Mesothelial cell of epicardium (in vitro differentiated cells): ENCODE measurements around the gene SYNGR3. TPM values are rescaled to one million over a fixed set of nuclear protein-coding genes. Genes with fewer than 3 reads are reported as not detected.

Experiments used
- DNase-seq, 2 experiments: peaks; one replicate each; pipeline ENCODE4 v3.0.0; 2021; ENCODE audit warnings: low spot score in 2 of 2; ENCODE audit not compliant: unreplicated experiment in 2 of 2
- H3K27ac Mint-ChIP-seq: 2 replicates; pipeline ENCODE4 v1.8.0; 2021; ENCODE audit warnings: mixed read lengths
- H3K27me3 Mint-ChIP-seq: 2 replicates; pipeline ENCODE4 v1.8.0; 2021; ENCODE audit warnings: low read depth, mixed read lengths
- H3K36me3 Mint-ChIP-seq: 2 replicates; pipeline ENCODE4 v1.8.0; 2021; ENCODE audit warnings: mixed read lengths
- H3K4me1 Mint-ChIP-seq: 2 replicates; pipeline ENCODE4 v1.8.0; 2021; ENCODE audit warnings: mixed read lengths
- H3K4me3 Mint-ChIP-seq: 2 replicates; pipeline ENCODE4 v1.8.0; 2021; ENCODE audit warnings: mild to moderate bottlenecking, moderate library complexity, mixed read lengths
- H3K9me3 Mint-ChIP-seq: 2 replicates; pipeline ENCODE4 v1.8.0; 2021; ENCODE audit warnings: mixed read lengths
- total RNA-seq: library from RNA; stranded (reverse); gene quantifications from 3 replicates; pipeline ENCODE4 v1.2.1, GENCODE V29; 2021
- TF ChIP-seq, protein P1 (sequence below): fragments of 200-600 bp; sonication (generic); IDR thresholded peaks from one replicate; pipeline ENCODE4 v1.5.0; 2021; ENCODE audit warnings: antibody characterized with exemption; ENCODE audit not compliant: unreplicated experiment

SYNGR3 gene
- total RNA-seq, 1 donor from 2014 or later = 1.0 TPM

GRCh38 chr16:1983544-1984346, 6.0 kb upstream of the SYNGR3 start, which contains the start of gene GFER:
Gene GFER (plus strand): TSS chr16:1984193. CDS start chr16:1984219, 26 bp downstream.
- TF ChIP-seq, protein P1, sequence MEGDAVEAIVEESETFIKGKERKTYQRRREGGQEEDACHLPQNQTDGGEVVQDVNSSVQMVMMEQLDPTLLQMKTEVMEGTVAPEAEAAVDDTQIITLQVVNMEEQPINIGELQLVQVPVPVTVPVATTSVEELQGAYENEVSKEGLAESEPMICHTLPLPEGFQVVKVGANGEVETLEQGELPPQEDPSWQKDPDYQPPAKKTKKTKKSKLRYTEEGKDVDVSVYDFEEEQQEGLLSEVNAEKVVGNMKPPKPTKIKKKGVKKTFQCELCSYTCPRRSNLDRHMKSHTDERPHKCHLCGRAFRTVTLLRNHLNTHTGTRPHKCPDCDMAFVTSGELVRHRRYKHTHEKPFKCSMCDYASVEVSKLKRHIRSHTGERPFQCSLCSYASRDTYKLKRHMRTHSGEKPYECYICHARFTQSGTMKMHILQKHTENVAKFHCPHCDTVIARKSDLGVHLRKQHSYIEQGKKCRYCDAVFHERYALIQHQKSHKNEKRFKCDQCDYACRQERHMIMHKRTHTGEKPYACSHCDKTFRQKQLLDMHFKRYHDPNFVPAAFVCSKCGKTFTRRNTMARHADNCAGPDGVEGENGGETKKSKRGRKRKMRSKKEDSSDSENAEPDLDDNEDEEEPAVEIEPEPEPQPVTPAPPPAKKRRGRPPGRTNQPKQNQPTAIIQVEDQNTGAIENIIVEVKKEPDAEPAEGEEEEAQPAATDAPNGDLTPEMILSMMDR = no peak
- peak within 1 kb of the TSS; percentile 83 for H3K4me3 Mint-ChIP-seq
- DNase-seq = peak; percentile 71 to 85
- H3K4me1 Mint-ChIP-seq = peaks cover 15% of the 10 kb centered on the region
- H3K27me3 Mint-ChIP-seq = peaks cover 53% of the 10 kb centered on the region
- peaks cover 9% of the 10 kb centered on the region for H3K36me3 Mint-ChIP-seq
- H3K9me3 Mint-ChIP-seq = no peaks in the 10 kb centered on the region
- H3K27ac Mint-ChIP-seq = peak within 1 kb of the TSS; percentile 87

- Mint-ChIP-seq H3K4me1 (peaks cover 21% of the 10 kb centered on the region), H3K9me3 (no peaks in the 10 kb centered on the region), H3K27me3 (peaks cover 56% of the 10 kb centered on the region), H3K36me3 (peaks cover 9% of the 10 kb centered on the region), H3K27ac (peak overlapping the region; percentile 87), H3K4me3 (peak overlapping the region; percentile 83)
- DNase-seq = no peak
- TF ChIP-seq, protein P1 = no peak
Measured at GRCh38 chr16:1984347-1985225, 5.2 kb upstream of the SYNGR3 start.

DNA sequence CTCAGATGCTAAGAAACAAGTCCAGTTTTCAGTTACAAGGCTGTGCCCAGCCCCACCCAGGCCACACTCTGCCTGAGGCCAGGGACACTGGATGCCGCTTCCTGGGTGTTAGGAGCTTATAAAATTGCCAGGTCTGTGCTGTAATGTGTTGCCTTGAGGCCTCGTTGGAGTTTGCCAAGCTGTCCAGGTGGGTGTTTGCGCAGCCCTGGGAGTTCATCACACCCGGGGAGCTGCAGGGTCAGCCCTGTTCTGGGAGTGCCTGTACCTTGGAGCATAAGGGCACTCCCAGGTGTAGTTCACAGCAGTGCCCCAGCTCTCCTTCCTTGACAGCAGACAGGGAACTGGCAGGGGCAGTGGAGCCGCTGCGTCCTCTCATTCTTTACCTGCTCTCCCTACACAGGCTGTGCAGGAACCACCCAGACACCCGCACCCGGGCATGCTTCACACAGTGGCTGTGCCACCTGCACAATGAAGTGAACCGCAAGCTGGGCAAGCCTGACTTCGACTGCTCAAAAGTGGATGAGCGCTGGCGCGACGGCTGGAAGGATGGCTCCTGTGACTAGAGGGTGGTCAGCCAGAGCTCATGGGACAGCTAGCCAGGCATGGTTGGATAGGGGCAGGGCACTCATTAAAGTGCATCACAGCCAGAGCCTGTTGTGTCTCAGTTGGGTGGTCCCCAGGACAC, 4.2 kb upstream of the SYNGR3 start:
- TF ChIP-seq, protein P1 = no peak
- Mint-ChIP-seq H3K9me3 (no peaks in the 10 kb centered on the region), H3K4me3 (peak overlapping the region; percentile 83), H3K36me3 (peaks cover 9% of the 10 kb centered on the region), H3K4me1 (peaks cover 21% of the 10 kb centered on the region), H3K27me3 (peaks cover 50% of the 10 kb centered on the region), H3K27ac (no peak overlapping the region)
- DNase-seq = no peak

- H3K4me3 Mint-ChIP-seq = no peak overlapping the region
- TF ChIP-seq, protein P1 = no peak
- peaks cover 22% of the 10 kb centered on the region for H3K4me1 Mint-ChIP-seq
- no peaks in the 10 kb centered on the region for H3K9me3 Mint-ChIP-seq
- peaks cover 9% of the 10 kb centered on the region for H3K36me3 Mint-ChIP-seq
- no peak overlapping the region for H3K27ac Mint-ChIP-seq
- peaks cover 48% of the 10 kb centered on the region for H3K27me3 Mint-ChIP-seq
- DNase-seq = no peak
Measured at GRCh38 chr16:1987198-1987597, 2.6 kb upstream of the SYNGR3 start.

- DNase-seq = no peak
- no peaks in the 10 kb centered on the region for H3K9me3 Mint-ChIP-seq
Measured at GRCh38 chr16:1990101-1990350, 256 bp downstream of the SYNGR3 start.

More at GRCh38 chr16:1990101-1990350, 256 bp downstream of the SYNGR3 start:
- no peak overlapping the region for H3K27ac Mint-ChIP-seq
- H3K36me3 Mint-ChIP-seq = peaks cover 9% of the 10 kb centered on the region
- no peak overlapping the region for H3K4me3 Mint-ChIP-seq
- TF ChIP-seq, protein P1 = no peak
- H3K4me1 Mint-ChIP-seq = peaks cover 14% of the 10 kb centered on the region
- H3K27me3 Mint-ChIP-seq = peaks cover 40% of the 10 kb centered on the region
